AG09319 (cell line): ENCODE measurements around the gene CEPT1.

Experiments used
- DNase-seq: peaks from one replicate; pipeline ENCODE4 v3.0.0-alpha.2; 2010; ENCODE audit warnings: low read depth; ENCODE audit errors: extremely low read depth
- TF ChIP-seq, protein P1 (sequence below): IDR thresholded peaks from 2 replicates; pipeline ENCODE4 v1.5.1; 2011; ENCODE audit warnings: low read depth, mild to moderate bottlenecking, inconsistent platforms, low read length, moderate library complexity

Gene CEPT1

DNA sequence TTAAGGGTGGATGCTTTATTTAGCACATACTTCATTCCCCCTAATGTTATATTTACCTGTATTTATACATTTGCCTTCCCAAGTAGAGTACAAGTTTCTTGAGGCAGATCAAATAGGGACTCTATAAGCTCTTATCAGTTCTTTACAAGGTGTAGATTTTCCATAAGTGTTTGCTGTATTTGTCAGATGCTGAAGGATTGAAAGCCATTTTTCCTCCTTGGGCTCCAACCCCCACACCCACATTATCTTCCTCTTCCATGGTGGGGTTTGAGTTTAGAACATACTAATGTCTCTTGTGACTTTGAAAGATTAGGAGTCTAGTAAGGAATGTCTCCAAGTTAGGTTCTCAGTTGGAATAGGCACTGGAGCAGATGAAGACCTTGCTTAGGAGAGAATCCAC lies 85.1 kb downstream of the CEPT1 start:
- TF ChIP-seq, protein P1, sequence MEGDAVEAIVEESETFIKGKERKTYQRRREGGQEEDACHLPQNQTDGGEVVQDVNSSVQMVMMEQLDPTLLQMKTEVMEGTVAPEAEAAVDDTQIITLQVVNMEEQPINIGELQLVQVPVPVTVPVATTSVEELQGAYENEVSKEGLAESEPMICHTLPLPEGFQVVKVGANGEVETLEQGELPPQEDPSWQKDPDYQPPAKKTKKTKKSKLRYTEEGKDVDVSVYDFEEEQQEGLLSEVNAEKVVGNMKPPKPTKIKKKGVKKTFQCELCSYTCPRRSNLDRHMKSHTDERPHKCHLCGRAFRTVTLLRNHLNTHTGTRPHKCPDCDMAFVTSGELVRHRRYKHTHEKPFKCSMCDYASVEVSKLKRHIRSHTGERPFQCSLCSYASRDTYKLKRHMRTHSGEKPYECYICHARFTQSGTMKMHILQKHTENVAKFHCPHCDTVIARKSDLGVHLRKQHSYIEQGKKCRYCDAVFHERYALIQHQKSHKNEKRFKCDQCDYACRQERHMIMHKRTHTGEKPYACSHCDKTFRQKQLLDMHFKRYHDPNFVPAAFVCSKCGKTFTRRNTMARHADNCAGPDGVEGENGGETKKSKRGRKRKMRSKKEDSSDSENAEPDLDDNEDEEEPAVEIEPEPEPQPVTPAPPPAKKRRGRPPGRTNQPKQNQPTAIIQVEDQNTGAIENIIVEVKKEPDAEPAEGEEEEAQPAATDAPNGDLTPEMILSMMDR: no peak
- no peak for DNase-seq

DNA sequence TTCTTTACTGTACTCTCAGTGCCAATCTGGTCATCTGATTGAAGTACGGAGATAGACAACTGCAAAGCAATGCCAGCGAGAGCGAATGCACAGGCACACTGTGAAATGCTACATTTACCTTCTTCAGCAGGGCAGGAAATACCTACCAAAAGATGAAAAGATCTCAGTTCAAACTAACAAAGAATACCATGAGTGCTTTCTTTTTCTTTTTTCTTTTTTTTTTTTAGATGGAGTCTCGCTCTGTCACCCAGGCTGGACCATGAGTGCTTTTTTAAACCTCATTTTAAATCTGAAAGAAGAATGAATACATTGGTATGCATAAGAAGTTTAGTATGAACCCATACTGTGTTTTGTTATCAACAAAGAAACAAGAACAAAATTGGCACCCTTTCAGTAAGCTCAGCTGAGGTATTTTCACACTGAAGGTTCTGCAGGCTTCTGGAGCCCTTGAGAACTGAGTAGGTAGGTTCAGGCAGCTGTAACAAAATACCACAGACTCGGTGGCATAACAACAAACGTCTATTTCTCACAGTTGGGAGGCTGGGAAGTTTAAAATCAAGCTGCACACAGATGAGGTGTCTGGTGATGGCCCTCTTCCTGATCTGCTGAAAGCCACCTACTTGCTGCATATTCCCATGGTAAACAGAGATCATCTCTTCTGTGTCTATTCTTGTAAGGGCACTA lies 85.8 kb downstream of the CEPT1 start:
- TF ChIP-seq, protein P1: no peak
- DNase-seq: no peak

DNA sequence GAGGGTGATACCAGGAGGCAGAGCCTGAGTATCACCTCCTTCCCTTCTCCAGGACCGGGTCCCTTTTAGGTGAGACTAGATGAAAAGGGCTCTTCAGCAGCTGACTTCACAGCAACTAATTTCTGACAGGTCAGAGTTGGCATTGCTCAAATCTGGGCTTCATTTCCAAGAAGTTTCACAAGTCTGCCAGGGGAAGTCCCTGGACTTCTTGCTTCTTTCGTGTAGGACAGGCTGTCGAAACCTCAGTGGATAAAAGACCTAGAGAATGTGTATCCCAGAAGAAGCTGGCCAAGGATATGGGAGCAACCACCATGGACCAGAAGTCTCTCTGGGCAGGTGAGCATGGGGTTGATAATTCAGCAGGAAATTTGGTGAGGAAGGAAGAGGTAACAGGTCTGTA lies 87.4 kb downstream of the CEPT1 start, which contains the start of gene CHI3L2:
Gene CHI3L2 (plus strand): TSS at position 280 of the 400 bp plus-strand sequence. CDS start 17 bp downstream, at position 297.
- no peak for DNase-seq
- TF ChIP-seq, protein P1: no peak

DNA sequence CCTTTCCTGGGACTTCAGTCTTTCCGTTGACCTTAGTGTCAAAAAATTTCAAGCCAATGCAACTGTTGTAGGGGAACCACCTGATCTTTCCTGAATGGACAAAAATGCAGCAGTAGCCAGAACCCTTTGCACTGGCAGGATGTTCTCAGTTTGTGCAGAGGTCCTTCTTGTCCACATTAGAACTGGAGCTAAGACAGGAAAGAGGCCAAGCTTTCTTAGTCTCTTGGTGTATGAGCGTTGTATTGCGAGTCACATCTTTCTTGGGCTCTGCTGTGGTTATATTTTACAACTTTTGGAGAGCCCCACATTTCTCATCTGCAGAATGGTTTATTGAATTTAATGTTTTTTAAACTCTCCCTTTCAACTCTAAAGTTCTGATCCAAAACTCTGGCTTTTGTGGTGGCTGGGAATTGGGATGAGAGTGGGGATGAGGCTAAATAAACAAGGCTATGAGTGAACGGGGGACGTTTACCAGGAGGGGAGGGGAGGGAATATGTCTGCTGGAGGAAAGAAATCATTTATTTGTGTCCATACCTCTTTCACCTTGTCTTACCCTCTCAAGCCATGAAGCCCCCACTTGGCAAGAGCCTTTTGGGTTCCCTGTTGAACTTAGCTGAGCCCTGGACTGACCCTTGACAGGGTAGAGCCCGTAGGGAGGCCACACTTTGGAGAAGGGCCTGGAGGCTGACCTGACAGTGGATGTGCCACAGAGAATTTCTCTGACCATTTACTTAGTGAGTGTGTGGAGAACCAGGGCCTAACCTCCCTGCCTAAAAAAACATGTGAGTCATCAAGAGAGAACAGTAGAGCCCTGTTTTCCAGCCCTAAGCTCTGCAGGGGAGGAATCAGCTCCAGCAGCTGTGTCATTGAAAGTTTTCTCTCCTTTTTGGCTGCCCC lies 88.1 kb downstream of the CEPT1 start:
- TF ChIP-seq, protein P1: no peak
- DNase-seq: peak; percentile 37

DNA sequence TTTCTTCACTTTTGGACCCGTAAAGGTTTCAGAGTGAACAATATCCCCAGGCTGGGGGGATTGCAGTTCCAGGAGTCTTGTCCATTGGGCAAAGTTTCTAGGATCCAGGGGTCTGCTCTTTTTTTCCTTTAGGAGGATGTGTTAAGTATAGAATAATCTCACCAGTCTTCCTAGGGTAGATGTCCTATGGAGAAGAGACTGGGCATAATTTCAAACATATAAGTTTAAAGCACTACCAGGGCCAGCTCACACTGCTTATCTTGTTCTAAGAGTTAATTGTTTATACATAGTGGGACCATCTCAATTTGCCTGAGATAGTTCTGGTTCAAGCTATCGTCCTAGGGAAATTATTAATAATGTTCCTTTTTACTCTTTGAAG lies 88.7 kb downstream of the CEPT1 start:
- TF ChIP-seq, protein P1: no peak
- DNase-seq: no peak

DNA sequence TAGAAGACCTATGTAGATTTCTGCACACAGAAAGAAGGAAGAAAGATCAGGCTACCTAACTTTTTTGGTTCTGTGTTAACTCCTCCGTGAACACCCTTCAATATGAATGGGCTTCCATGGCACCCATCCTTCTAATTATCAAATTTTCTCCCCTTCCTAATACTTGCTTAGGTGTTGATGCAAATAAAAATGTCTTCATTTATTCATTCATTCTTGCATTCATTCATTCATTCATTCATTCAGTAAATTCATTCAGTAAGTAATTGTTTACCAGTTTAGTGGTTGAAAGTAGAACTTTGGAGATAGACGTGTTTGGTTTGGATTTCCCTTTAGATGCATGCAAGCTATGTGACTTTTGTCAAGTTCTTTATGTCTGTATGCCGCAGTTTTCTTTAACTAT lies 92.1 kb downstream of the CEPT1 start:
- DNase-seq: no peak
- TF ChIP-seq, protein P1: no peak

DNA sequence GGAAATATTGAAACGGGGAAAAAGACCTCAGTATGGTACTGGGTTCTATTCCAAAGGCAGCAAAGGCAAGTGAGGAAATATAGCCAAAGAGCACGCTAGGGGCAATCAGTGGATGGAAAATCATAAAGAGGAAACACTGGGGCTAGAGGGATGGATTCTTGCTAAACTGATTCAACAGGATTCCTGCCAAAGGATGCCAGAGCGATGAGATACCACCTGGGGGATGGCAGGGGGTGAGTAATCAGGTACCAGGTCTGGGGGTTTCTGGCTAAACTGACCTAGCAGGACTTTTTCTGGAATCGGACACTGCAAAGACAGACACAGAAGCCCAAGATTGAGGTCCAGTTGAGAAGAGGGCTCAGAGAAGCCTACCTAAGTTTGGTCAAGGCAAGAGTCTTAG lies 94.2 kb downstream of the CEPT1 start:
- no peak for DNase-seq
- TF ChIP-seq, protein P1: no peak
